HG02798 (cell line): ENCODE measurements around the gene SPAAR.
"Not testable (repeated sequence)": the region's sequence is repeated elsewhere in the genome, so short reads cannot be mapped to it uniquely, and the experiment has no call there.

ENCODE experiments used
- ATAC-seq: cut with Tn5 transposase; IDR thresholded peaks from one replicate; pipeline ENCODE4 v1.9.1; 2021; ENCODE audit warnings: mild to moderate bottlenecking; ENCODE audit not compliant: unreplicated experiment, poor library complexity

Gene SPAAR

GRCh38 chr9:35909274-35909673, at the start of gene SPAAR:
TSS of gene SPAAR (plus strand) at chr9:35909490. CDS start at chr9:35910464, 974 bp downstream.
- no peak for ATAC-seq

- ATAC-seq, result no peak
Measured at GRCh38 chr9:35859990-35860339, 49.3 kb upstream of the SPAAR start.

GRCh38 chr9:35861161-35861897, 48.0 kb upstream of the SPAAR start:
- no peak for ATAC-seq

GRCh38 chr9:35862328-35862727, 47.0 kb upstream of the SPAAR start:
- ATAC-seq, result no peak

GRCh38 chr9:35863583-35863982, 45.7 kb upstream of the SPAAR start:
- ATAC-seq, result no peak

- ATAC-seq, result no peak
Measured at GRCh38 chr9:35864695-35865255, 44.5 kb upstream of the SPAAR start.

- ATAC-seq, result no peak
Measured at GRCh38 chr9:35867538-35867937, 41.8 kb upstream of the SPAAR start.

- ATAC-seq, result no peak
Measured at GRCh38 chr9:35868933-35869332, 40.4 kb upstream of the SPAAR start.

- ATAC-seq, result no peak
Measured at GRCh38 chr9:35869621-35870216, 39.6 kb upstream of the SPAAR start.

GRCh38 chr9:35870351-35870923, 38.9 kb upstream of the SPAAR start, which contains the start of gene OR13J1:
TSS of gene OR13J1 (minus strand) at chr9:35870401. CDS start at chr9:35870401, 0 bp downstream.
- ATAC-seq, result no peak

GRCh38 chr9:35871545-35871944, 37.7 kb upstream of the SPAAR start:
- no peak for ATAC-seq

- ATAC-seq, result no peak
Measured at GRCh38 chr9:35872505-35872904, 36.8 kb upstream of the SPAAR start.

- ATAC-seq, result no peak
Measured at GRCh38 chr9:35882263-35882848, 26.9 kb upstream of the SPAAR start.

- no peak for ATAC-seq
Measured at GRCh38 chr9:35882996-35883395, 26.3 kb upstream of the SPAAR start.

- not testable (repeated sequence) for ATAC-seq
Measured at GRCh38 chr9:35884908-35885307, 24.4 kb upstream of the SPAAR start.

GRCh38 chr9:35891646-35892045, 17.6 kb upstream of the SPAAR start:
- no peak for ATAC-seq

- no peak for ATAC-seq
Measured at GRCh38 chr9:35892051-35892450, 17.2 kb upstream of the SPAAR start.

GRCh38 chr9:35896570-35896969, 12.7 kb upstream of the SPAAR start:
- ATAC-seq, result no peak

GRCh38 chr9:35897376-35898099, 11.8 kb upstream of the SPAAR start:
- ATAC-seq, result not testable (repeated sequence)

- no peak for ATAC-seq
Measured at GRCh38 chr9:35898337-35898736, 11.0 kb upstream of the SPAAR start.
